Loucy (cell line): ENCODE measurements around the gene SIDT2.

Experiments used
- H2AFZ ChIP-seq: fragments of 200-600 bp; sonication (generic); 2 replicates; pipeline ENCODE4 v1.6.0; 2016; ENCODE audit warnings: antibody characterized with exemption, mild to moderate bottlenecking, low read length, moderate library complexity
- H3F3A ChIP-seq: fragments of 200-600 bp; 2 replicates; pipeline ENCODE4 v1.6.0; 2016; ENCODE audit warnings: antibody characterized with exemption, low read depth, mild to moderate bottlenecking
- H3K27me3 ChIP-seq: fragments of 200-600 bp; sonication (generic); 2 replicates; pipeline ENCODE4 v1.6.1; 2014; ENCODE audit warnings: low read length, mild to moderate bottlenecking; ENCODE audit not compliant: insufficient read depth, poor library complexity, severe bottlenecking
- H3K36me3 ChIP-seq: fragments of 200-600 bp; sonication (generic); 2 replicates; pipeline ENCODE4 v1.6.1; 2016; ENCODE audit warnings: low read length; ENCODE audit not compliant: insufficient read depth
- H3K4me1 ChIP-seq: fragments of 200-600 bp; sonication (generic); 2 replicates; pipeline ENCODE4 v1.5.1; 2014; ENCODE audit warnings: low read length, mild to moderate bottlenecking; ENCODE audit not compliant: insufficient read depth, poor library complexity, severe bottlenecking
- H3K4me2 ChIP-seq: fragments of 200-600 bp; sonication (generic); 2 replicates; pipeline ENCODE4 v1.6.0; 2014; ENCODE audit warnings: antibody characterized with exemption, low read length, low read depth, mild to moderate bottlenecking; ENCODE audit not compliant: poor library complexity, severe bottlenecking
- H3K4me3 ChIP-seq: fragments of 200-600 bp; sonication (generic); 2 replicates; pipeline ENCODE4 v1.5.1; 2014; ENCODE audit warnings: low read length, mild to moderate bottlenecking, mixed read lengths; ENCODE audit not compliant: poor library complexity, severe bottlenecking
- H3K79me2 ChIP-seq: fragments of 200-600 bp; sonication (generic); 2 replicates; pipeline ENCODE4 v1.6.1; 2014; ENCODE audit warnings: low read length; ENCODE audit not compliant: insufficient read depth
- H3K9ac ChIP-seq: fragments of 200-600 bp; sonication (generic); 2 replicates; pipeline ENCODE4 v1.6.0; 2014; ENCODE audit warnings: mild to moderate bottlenecking, low read depth, low read length, moderate library complexity; ENCODE audit not compliant: poor library complexity, severe bottlenecking
- H3K9me2 ChIP-seq: fragments of 200-600 bp; sonication (generic); replicated peaks from 2 replicates; pipeline ENCODE4 v1.6.1; 2016; ENCODE audit warnings: low read depth, low read length, mixed read lengths
- H3K9me3 ChIP-seq: fragments of 200-600 bp; sonication (generic); 2 replicates; pipeline ENCODE4 v1.6.1; 2014; ENCODE audit warnings: mild to moderate bottlenecking, antibody characterized with exemption, low read length, low read depth; ENCODE audit not compliant: insufficient read depth
- H4K20me1 ChIP-seq: fragments of 200-600 bp; sonication (generic); 2 replicates; pipeline ENCODE4 v1.6.0; 2014; ENCODE audit warnings: antibody characterized with exemption, low read length, mild to moderate bottlenecking; ENCODE audit not compliant: insufficient read depth, poor library complexity, severe bottlenecking
- EZH2phosphoT487 ChIP-seq: fragments of 200-600 bp; IDR thresholded peaks from 2 replicates; pipeline ENCODE4 v1.6.1; 2018; ENCODE audit warnings: antibody characterized with exemption, mild to moderate bottlenecking, moderate library complexity, borderline replicate concordance
- TF ChIP-seq, protein P1 (sequence below): fragments of 200-600 bp; sonication (generic); conservative IDR thresholded peaks from 2 replicates; pipeline ENCODE4 v1.5.1; 2014; ENCODE audit warnings: mild to moderate bottlenecking, antibody characterized with exemption, low read length

SIDT2 gene

DNA sequence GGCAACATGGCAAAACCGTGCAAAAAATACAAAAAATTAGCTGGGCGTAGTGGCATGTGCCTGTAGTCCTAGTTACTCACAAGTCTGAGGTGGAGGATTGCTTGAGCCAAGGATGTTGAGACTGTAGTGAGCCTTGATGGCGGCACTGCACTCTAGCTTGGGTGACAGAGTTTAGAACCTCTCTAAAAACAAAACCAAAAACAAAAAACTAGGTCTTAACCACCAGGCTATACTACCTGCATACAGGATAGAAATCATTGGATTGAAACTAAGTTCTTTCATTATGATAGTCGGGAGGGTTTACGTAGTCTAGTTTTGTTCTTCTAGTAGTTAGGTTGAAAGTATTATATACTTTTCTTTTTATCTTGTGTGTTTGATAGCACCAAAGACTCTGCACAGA lies 59.7 kb downstream of the SIDT2 start:
- H3K4me1 ChIP-seq, result peaks cover 9% of the 10 kb centered on the region

DNA sequence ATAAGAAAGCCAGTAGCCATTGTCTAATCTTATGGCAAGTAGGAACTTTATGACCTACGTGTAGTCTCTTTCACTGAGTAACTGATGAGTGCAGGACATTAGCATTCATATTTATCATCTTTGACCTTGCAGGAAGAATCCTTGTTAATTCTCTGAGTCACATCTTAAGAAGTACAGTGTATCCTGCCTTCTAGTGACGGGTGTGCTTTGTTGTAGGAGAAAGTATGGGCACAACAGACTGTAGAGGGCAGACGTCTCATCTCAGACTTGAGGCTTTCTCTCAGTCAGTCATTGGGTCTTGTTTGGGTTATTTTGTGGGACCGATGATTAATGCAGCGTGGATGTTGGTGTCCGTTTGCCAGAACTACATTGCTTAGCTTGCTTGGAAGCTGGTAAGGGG lies 60.8 kb downstream of the SIDT2 start:
- no peaks in the 10 kb centered on the region for H4K20me1 ChIP-seq
- H3K4me2 ChIP-seq, result no peak overlapping the region
- H3K36me3 ChIP-seq, result peaks cover 4% of the 10 kb centered on the region; the same call in 1 of the 2 replicates
- H3K9me3 ChIP-seq, result no peaks in the 10 kb centered on the region
- no peaks in the 10 kb centered on the region for H3K9me2 ChIP-seq
- H3F3A ChIP-seq, result no peaks in the 10 kb centered on the region
- no peak overlapping the region for H3K9ac ChIP-seq
- H3K4me3 ChIP-seq, result no peak overlapping the region
- no peaks in the 10 kb centered on the region for H3K79me2 ChIP-seq
- H3K4me1 ChIP-seq, result peaks cover 1% of the 10 kb centered on the region
- TF ChIP-seq, protein P1, sequence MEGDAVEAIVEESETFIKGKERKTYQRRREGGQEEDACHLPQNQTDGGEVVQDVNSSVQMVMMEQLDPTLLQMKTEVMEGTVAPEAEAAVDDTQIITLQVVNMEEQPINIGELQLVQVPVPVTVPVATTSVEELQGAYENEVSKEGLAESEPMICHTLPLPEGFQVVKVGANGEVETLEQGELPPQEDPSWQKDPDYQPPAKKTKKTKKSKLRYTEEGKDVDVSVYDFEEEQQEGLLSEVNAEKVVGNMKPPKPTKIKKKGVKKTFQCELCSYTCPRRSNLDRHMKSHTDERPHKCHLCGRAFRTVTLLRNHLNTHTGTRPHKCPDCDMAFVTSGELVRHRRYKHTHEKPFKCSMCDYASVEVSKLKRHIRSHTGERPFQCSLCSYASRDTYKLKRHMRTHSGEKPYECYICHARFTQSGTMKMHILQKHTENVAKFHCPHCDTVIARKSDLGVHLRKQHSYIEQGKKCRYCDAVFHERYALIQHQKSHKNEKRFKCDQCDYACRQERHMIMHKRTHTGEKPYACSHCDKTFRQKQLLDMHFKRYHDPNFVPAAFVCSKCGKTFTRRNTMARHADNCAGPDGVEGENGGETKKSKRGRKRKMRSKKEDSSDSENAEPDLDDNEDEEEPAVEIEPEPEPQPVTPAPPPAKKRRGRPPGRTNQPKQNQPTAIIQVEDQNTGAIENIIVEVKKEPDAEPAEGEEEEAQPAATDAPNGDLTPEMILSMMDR, result 0 out of 2 replicates have a peak, but pooled peaks have one; percentile 18
- no peak for TF ChIP-seq EZH2phosphoT487
- no peak overlapping the region for H2AFZ ChIP-seq
- no peaks in the 10 kb centered on the region for H3K27me3 ChIP-seq

More for the DNA sequence above, 59.7 kb downstream of the SIDT2 start:
- Histone ChIP-seq H3K79me2 (peaks cover 7% of the 10 kb centered on the region), H3F3A (no peaks in the 10 kb centered on the region), H3K4me3 (no peak overlapping the region), H3K9me2 (no peaks in the 10 kb centered on the region), H3K9me3 (no peaks in the 10 kb centered on the region), H2AFZ (no peak overlapping the region), H3K9ac (no peak overlapping the region), H3K36me3 (peaks cover 4% of the 10 kb centered on the region; the same call in 1 of the 2 replicates), H3K4me2 (no peak overlapping the region), H4K20me1 (no peaks in the 10 kb centered on the region), H3K27me3 (no peaks in the 10 kb centered on the region)
- TF ChIP-seq, protein P1, result no peak
- no peak for TF ChIP-seq EZH2phosphoT487
